ENCODE data around the gene SCRT2.

DNA sequence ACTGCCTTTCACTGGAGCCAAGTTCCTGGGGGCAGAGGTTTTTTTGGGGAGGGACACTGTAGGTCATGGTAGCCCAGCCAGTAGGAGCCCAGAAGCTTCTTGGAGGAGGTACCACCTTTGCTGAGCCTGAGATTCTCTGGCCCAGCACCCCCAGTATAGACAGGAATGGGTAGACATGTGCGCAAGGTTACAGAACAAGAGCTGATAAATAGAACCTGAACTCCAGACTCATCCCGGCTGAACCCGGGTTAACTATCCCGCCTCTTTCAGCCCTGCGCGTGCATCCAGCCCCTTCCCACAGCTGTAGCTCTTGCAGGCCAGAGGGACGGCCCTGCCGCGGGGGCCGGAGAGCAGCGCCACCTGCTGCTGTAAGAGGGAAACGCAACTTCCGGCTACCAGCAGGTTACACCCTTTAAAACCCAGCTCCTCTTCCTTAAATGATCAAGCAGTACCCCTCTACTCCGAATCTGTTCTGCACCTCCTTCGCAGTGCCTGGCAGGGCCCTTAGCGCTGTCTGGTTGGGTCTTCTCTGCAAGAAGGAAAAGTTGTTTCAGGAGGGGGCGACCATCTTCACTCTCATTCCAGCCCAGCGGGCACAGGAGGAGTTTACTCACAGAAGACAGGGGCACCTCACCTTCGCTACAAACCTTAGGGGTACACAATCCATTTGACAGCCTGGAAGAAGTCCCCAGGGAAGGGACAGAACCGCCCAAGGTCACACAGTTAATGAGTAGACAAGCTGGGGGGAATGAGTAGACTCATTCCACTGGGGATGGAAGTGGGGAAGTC lies 30.1 kb downstream of the SCRT2 start:
- TF ChIP-seq CTCF (IDR thresholded peaks at IDR 0.05) (peak; percentile 98), TCF7L2 (IDR thresholded peaks at IDR 0.05; ENCODE audit: low read depth, low read length) (no peak), POLR2AphosphoS5 (IDR thresholded peaks at IDR 0.05; ENCODE audit: low read depth, low read length) (no peak; the same call in 1 of the 2 replicates), REST (IDR thresholded peaks at IDR 0.05; ENCODE audit: insufficient read depth in 1 of 2, low read depth in 2 of 2, low read length in 1 of 2) (no peak), SIN3A (IDR thresholded peaks at IDR 0.05; ENCODE audit: borderline replicate concordance, insufficient read depth, low read depth, low read length) (no peak)

Data from Panc1 (cell line).